Endodermal cell (in vitro differentiated cells): ENCODE measurements around the gene EYA2. TPM values are rescaled to one million over a fixed set of nuclear protein-coding genes. Genes with fewer than 3 reads are reported as not detected.

ENCODE experiments used
- DNase-seq: peaks from one replicate; pipeline ENCODE4 v3.0.0-alpha.2; 2017
- H3K27ac ChIP-seq: 2 replicates; pipeline ENCODE4 v1.5.1; 2013; ENCODE audit warnings: mild to moderate bottlenecking, low read depth, low read length, moderate library complexity
- H3K27me3 ChIP-seq: 2 replicates; pipeline ENCODE4 v1.6.1; 2013; ENCODE audit warnings: mild to moderate bottlenecking, low read length, moderate library complexity; ENCODE audit not compliant: insufficient read depth, control insufficient read depth, poor library complexity, severe bottlenecking
- H3K36me3 ChIP-seq: 2 replicates; pipeline ENCODE4 v1.7.0; 2013; ENCODE audit warnings: mild to moderate bottlenecking, low read length, moderate library complexity; ENCODE audit not compliant: control insufficient read depth, insufficient read depth
- H3K4me1 ChIP-seq: one replicate; pipeline ENCODE4 v1.7.0; 2013; ENCODE audit warnings: low read length; ENCODE audit not compliant: control insufficient read depth, insufficient read depth
- H3K4me3 ChIP-seq: 2 replicates; pipeline ENCODE4 v1.5.1; 2013; ENCODE audit warnings: mild to moderate bottlenecking, low read length, moderate library complexity
- H3K9ac ChIP-seq: 2 replicates; pipeline ENCODE4 v1.6.1; 2013; ENCODE audit warnings: mild to moderate bottlenecking, low read length, moderate library complexity; ENCODE audit not compliant: poor library complexity, severe bottlenecking; ENCODE audit errors: extremely low read depth
- H3K9me3 ChIP-seq: 2 replicates; pipeline ENCODE4 v1.6.1; 2013; ENCODE audit warnings: mild to moderate bottlenecking, low read length, moderate library complexity; ENCODE audit not compliant: control insufficient read depth
- H3K27ac Mint-ChIP-seq: 2 replicates; pipeline ENCODE4 v1.8.0; 2020; ENCODE audit warnings: mixed read lengths
- H3K27me3 Mint-ChIP-seq: 2 replicates; pipeline ENCODE4 v1.8.0; 2021; ENCODE audit warnings: mild to moderate bottlenecking, mixed read lengths; ENCODE audit not compliant: insufficient read depth
- H3K36me3 Mint-ChIP-seq: 2 replicates; pipeline ENCODE4 v1.8.0; 2020; ENCODE audit warnings: low read depth, mixed read lengths
- H3K4me1 Mint-ChIP-seq: 2 replicates; pipeline ENCODE4 v1.8.0; 2020; ENCODE audit warnings: mixed read lengths
- H3K4me3 Mint-ChIP-seq: 2 replicates; pipeline ENCODE4 v1.8.0; 2020; ENCODE audit warnings: mild to moderate bottlenecking, moderate library complexity, mixed read lengths
- H3K9me3 Mint-ChIP-seq: 2 replicates; pipeline ENCODE4 v1.8.0; 2020; ENCODE audit warnings: mild to moderate bottlenecking, mixed read lengths
- CTCF ChIP-seq: fragments of 200-600 bp; sonication (generic); conservative IDR thresholded peaks from 2 replicates; pipeline ENCODE4 v1.5.0; 2021; ENCODE audit warnings: antibody characterized with exemption, mild to moderate bottlenecking
- WGBS, 2 experiments: methylation state at CpG; one replicate each; pipeline versions ENCODE4 v1.1.5 to v1.1.7; 2013; ENCODE audit warnings: missing lambda C conversion rate in 2 of 2, mixed read lengths in 1 of 2; ENCODE audit not compliant: insufficient coverage in 1 of 2, insufficient read length in 1 of 2; 5-methylcytosine and 5-hydroxymethylcytosine counted together
- total RNA-seq, 2 donors: library from RNA; stranded (reverse); fragmentation: NEBNext Ultra II Directional in 1 of 2; extraction: Animal tissue kit (Norgen Biotek cat#: 25700) in 1 of 2; gene quantifications; 2 replicates in 1 of 2; 3 replicates in 1 of 2; pipeline ENCODE4 v1.2.1, GENCODE V29; 2021

EYA2 gene
- total RNA-seq, 2 donors from 2014 or later, result 9.1 to 18.0 TPM

- H3K9ac ChIP-seq, result no peak overlapping the region
- peaks cover 21% of the 10 kb centered on the region for H3K36me3 ChIP-seq
- peaks cover 15% of the 10 kb centered on the region for H3K9me3 ChIP-seq
- Mint-ChIP-seq H3K9me3 (peaks cover 16% of the 10 kb centered on the region), H3K4me1 (peaks cover 18% of the 10 kb centered on the region), H3K36me3 (peaks cover 16% of the 10 kb centered on the region), H3K27ac (no peak overlapping the region), H3K27me3 (no peaks in the 10 kb centered on the region), H3K4me3 (no peak overlapping the region)
- H3K27ac ChIP-seq, result no peak overlapping the region
- TF ChIP-seq CTCF, result no peak
- H3K4me1 ChIP-seq, result no peaks in the 10 kb centered on the region
- H3K4me3 ChIP-seq, result no peak overlapping the region
- 92 to 100% methylated on average over 3 to 5 of the region's 5 CpGs for WGBS, 2 experiments
- no peaks in the 10 kb centered on the region for H3K27me3 ChIP-seq
- no peak for DNase-seq
Observed at GRCh38 chr20:47139934-47140535, 245.4 kb downstream of the EYA2 start.

- WGBS, 2 experiments, result 97 to 100% methylated on average over 1 to 2 of the region's 2 CpGs
- H3K36me3 Mint-ChIP-seq, result peaks cover 18% of the 10 kb centered on the region
Observed at GRCh38 chr20:47141350-47141921, 246.8 kb downstream of the EYA2 start.

More at GRCh38 chr20:47141350-47141921, 246.8 kb downstream of the EYA2 start:
- peaks cover 21% of the 10 kb centered on the region for H3K36me3 ChIP-seq
- H3K9me3 ChIP-seq, result peaks cover 15% of the 10 kb centered on the region
- H3K9me3 Mint-ChIP-seq, result peaks cover 16% of the 10 kb centered on the region
- no peaks in the 10 kb centered on the region for H3K27me3 Mint-ChIP-seq
- peaks cover 18% of the 10 kb centered on the region for H3K4me1 Mint-ChIP-seq
- H3K4me3 Mint-ChIP-seq, result no peak overlapping the region
- H3K27ac Mint-ChIP-seq, result no peak overlapping the region
- no peak for DNase-seq
- H3K27ac ChIP-seq, result no peak overlapping the region
- H3K4me1 ChIP-seq, result no peaks in the 10 kb centered on the region
- no peak overlapping the region for H3K9ac ChIP-seq
- no peak for TF ChIP-seq CTCF
- no peaks in the 10 kb centered on the region for H3K27me3 ChIP-seq
- H3K4me3 ChIP-seq, result peak overlapping the region; percentile 0
